Caki2 (cell line): ENCODE results near the gene SCFD2. TPM values are rescaled to one million over a fixed set of nuclear protein-coding genes. Genes with fewer than 3 reads are reported as not detected.

ENCODE experiments used
- DNase-seq: peaks from one replicate; pipeline ENCODE4 v3.0.0-alpha.2; 2015; ENCODE audit warnings: low read depth
- in situ Hi-C: cut with HindIII; loops from 2 replicates; pipeline ENCODE4 v1.10.0; 2016; ENCODE audit warnings: low sequenced_read_pairs, low pct_unique_long_range_greater_than_20kb, mixed read lengths
- total RNA-seq: library from RNA; depleted of rRNA; stranded (reverse); fragments of >200 nt; shearing (Covaris generic); gene quantifications from 2 replicates; pipeline ENCODE4 v1.2.3, GENCODE V29; 2014; ENCODE audit warnings: low replicate concordance

SCFD2 gene
- total RNA-seq, 1 experiment from 2014 or later = 19.0 TPM

GRCh38 chr4:52966781-52967180 lies 399.1 kb downstream of the SCFD2 start:
- in situ Hi-C loops = no loop called here
- no peak for DNase-seq

GRCh38 chr4:52966172-52966571 lies 399.7 kb downstream of the SCFD2 start:
- DNase-seq = no peak

DNA sequence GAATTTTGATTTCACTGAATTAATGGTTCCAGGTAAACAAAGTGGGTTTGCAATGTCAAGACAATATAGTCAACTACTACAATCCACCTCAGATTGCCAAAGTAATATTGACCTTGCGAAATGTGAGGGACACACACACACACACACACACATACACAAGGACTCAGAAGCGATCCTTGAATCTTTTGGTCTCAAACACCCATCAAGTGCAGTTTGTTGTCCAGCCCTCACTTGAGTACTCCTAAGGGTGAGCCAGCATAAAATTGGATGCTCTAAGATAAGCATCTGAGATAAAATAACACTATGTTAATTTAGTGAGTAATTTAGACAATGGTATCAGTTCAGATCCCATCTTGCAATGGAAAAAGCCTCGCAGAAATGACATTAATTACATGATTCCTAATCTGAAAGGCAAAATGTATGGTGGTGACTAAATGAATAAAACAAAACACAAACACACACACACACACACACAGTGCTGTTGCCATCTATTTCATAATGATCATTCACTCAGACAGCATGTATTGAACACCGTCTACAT lies 401.2 kb downstream of the SCFD2 start:
- no peak for DNase-seq
- in situ Hi-C loops = no loop called here

More at GRCh38 chr4:52966172-52966571, 399.7 kb downstream of the SCFD2 start:
- in situ Hi-C loops = no loop called here

DNA sequence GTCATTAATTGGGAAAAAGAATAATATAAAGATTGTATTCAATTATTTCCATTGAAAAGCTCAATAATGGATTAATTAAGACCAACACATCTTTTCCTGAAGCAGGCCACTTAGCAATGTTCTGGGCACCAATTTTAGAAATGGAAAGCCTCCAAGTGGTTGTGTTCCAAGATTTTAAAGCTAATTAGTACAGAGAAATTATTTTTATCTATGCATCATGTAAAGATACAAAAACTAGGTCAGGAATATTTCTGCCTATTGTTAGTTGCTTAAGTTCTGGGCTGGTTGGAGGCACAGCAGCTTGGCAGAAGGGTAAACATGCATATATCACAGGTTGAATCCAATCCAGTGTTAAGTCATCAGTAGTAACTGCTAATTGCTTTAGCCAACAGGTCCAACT lies 401.9 kb downstream of the SCFD2 start:
- in situ Hi-C loops = no loop called here
- no peak for DNase-seq

DNA sequence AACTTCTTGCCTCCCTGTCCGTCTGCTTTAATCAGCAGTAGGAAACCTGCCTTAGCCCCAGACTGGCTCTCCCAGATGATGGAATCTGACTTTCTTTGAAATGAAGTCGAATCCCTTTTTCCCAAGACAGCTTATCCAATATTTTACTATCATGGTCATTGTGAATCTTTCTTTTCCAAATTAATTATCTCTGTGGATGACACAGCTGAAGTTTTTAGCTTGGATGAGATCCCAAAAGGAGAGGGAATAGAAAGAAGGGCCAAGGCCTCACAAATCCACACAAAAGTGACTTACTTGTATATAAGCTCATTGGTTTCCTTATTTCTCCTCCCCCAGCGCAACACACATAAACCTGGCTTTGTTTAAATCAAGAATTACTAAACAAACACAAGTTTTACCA lies 403.1 kb downstream of the SCFD2 start:
- in situ Hi-C loops = no loop called here
- DNase-seq = no peak

- in situ Hi-C loops = no loop called here
- DNase-seq = no peak
Observed at GRCh38 chr4:52961666-52962412, 404.0 kb downstream of the SCFD2 start.

GRCh38 chr4:52959541-52959940 lies 406.3 kb downstream of the SCFD2 start:
- in situ Hi-C loops = no loop called here
- DNase-seq = no peak

DNA sequence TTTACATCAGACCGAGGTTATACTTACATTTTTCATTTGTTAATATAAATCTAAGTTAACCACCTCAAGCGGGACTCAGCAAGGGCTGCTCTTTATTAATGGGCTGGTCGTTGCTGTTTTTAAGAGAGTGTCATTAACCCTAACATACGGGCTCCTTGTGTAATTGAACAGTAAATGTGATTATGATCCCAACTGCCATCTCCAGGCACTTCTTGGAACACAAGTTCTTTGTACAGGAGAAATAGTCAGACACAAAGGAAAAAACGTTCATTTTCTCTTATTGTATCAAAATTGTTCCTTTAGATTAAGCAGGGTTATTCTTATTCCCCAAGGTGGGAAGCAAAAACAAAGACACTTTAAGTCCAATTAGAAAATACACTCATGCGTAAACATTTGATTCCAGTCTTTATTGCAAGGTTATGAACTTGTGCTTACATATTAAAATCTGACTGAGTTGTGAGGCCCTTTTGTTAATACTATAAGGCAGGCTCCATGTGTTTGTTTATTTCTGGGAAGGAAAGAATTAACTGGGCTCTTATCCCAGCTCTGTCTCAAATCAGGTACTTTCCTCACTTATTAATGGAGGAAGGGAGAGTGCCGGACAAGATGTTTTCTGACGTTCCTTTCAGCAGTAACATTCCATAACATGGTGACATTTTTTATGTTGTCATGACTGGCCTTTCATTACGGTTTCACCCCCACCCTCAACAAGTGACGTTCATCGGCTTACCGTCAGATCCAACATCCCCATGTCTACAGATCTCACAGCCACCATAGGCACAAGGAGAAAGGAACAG lies 407.8 kb downstream of the SCFD2 start:
- in situ Hi-C loops = no loop called here
- no peak for DNase-seq

DNA sequence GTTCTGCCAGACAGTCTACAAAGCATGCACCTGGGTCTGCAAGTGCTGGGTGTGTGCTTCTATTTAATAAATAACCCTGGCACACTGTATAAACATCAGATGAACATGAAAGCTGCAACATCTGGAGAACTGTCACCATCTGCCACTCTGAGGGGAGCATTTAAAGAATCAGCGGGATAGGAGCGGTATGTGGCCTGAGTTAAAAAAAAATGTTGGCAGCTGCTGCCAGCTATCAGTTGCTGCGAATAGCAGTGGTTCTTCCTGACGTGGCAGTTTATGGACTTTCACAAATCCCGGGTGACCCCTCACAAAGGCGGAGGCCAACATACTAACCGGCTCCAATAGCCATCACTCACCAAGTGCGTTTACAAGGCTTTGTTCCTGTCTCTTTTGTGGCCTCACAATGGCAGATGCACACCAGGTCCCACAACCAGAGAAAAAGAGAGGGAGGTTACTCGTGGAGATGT lies 408.6 kb downstream of the SCFD2 start:
- in situ Hi-C loops = no loop called here
- no peak for DNase-seq

- no peak for DNase-seq
- in situ Hi-C loops = no loop called here
Observed at GRCh38 chr4:52956691-52957090, 409.2 kb downstream of the SCFD2 start.

GRCh38 chr4:52954560-52955170 lies 411.2 kb downstream of the SCFD2 start:
- no peak for DNase-seq
- in situ Hi-C loops = no loop called here

DNA sequence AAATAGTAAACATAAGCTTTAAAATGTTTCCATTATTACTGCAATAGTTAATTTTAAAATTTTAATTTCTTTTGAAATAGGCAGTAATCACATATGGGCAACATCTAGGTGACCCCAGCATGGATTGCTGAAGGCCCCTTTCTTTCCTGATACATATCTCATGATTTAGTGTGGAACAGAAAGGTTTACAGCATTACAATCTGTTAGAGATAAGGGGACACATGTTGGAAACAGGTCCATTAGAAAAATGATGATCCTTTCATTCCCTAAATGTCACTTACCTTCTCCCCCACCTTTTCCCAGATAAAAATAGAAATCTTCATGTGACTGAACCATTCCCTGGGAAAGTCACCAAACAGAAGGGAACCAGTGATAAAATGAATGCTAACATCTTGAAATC lies 413.3 kb downstream of the SCFD2 start:
- no peak for DNase-seq
- in situ Hi-C loops = no loop called here

DNA sequence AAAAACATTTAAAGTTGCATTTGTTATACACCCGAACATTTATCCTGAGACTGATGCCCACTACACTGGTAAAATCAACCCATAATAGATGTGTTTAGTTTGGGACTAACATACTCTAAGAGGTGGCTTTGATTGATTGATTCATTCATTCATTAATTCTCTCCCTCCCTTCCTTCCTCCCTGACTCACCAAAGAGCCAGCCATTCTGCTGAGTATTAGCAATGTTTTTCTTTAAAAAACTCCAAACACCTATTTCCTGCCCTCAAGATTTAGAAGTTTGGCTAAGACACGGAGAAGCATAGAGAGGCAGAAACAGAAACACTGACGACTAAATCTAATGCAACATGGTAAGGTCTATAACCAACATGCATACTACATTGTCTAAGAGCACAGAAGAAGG lies 414.8 kb downstream of the SCFD2 start:
- in situ Hi-C loops = no loop called here
- DNase-seq = no peak

- in situ Hi-C loops = no loop called here
- no peak for DNase-seq
Observed at GRCh38 chr4:52950226-52950625, 415.6 kb downstream of the SCFD2 start.

GRCh38 chr4:52949336-52949735 lies 416.5 kb downstream of the SCFD2 start:
- in situ Hi-C loops = no loop called here

DNA sequence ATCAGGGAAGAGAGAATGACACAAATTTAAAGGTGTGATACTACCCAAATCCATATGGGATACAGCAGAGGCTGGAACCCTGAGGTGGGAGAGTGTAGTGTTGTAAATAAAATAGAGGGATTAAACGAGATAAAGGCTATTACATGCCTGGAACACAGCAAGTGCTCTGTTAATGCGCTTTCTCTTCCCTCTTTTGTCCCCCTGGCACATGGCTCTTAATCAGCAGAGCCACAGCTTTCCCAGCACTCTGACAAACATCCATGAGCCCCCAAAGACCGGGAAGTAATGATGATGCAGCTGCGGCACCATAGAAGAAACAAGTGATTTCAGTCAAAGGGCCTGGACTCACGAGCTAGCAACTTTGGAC lies 417.8 kb downstream of the SCFD2 start:
- in situ Hi-C loops = no loop called here

More at GRCh38 chr4:52949336-52949735, 416.5 kb downstream of the SCFD2 start:
- no peak for DNase-seq

GRCh38 chr4:52947401-52948056 lies 418.3 kb downstream of the SCFD2 start:
- in situ Hi-C loops = no loop called here
- no peak for DNase-seq

More for the DNA sequence above, 417.8 kb downstream of the SCFD2 start:
- DNase-seq = no peak

DNA sequence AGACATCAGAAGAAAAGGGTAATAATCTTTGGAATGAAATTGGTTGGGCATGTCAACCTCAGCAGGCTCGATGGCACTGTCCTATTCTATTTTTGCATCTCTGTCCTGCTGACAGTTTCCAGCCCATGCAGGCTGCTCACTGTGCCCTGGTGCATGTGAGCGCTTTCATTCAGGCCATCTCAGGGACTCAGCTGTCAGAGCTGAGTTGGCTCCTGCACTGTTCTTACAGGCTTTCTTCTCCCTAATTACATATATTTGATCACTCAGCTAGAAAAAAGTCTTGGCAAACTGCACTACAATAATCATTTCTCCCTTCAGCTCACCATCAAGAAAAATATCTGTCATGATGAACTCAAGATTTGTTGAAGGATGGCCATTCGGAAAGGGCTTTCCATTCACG lies 419.0 kb downstream of the SCFD2 start:
- in situ Hi-C loops = no loop called here

More for the DNA sequence above, 419.0 kb downstream of the SCFD2 start:
- no peak for DNase-seq
